Stimulated activated CD8-positive, alpha-beta memory T cell treated with anti-CD3 and anti-CD28 coated beads, Interleukin-12 subunit alpha, Interleukin-12 subunit beta, amount 100 ng/mL, for 24 hours (primary cell): ENCODE measurements around the gene PRELP.
"Not testable (repeated sequence)": the region's sequence is repeated elsewhere in the genome, so short reads cannot be mapped to it uniquely, and the experiment has no call there.

Experiments used
- DNase-seq: peaks from one replicate; pipeline ENCODE4 v3.0.0-alpha.2; 2020; ENCODE audit errors: extremely low read depth

Gene PRELP

GRCh38 chr1:203506858-203507626 is 31.4 kb downstream of the PRELP start:
- no peak for DNase-seq

GRCh38 chr1:203507759-203508158 is 32.2 kb downstream of the PRELP start:
- DNase-seq = no peak

DNA sequence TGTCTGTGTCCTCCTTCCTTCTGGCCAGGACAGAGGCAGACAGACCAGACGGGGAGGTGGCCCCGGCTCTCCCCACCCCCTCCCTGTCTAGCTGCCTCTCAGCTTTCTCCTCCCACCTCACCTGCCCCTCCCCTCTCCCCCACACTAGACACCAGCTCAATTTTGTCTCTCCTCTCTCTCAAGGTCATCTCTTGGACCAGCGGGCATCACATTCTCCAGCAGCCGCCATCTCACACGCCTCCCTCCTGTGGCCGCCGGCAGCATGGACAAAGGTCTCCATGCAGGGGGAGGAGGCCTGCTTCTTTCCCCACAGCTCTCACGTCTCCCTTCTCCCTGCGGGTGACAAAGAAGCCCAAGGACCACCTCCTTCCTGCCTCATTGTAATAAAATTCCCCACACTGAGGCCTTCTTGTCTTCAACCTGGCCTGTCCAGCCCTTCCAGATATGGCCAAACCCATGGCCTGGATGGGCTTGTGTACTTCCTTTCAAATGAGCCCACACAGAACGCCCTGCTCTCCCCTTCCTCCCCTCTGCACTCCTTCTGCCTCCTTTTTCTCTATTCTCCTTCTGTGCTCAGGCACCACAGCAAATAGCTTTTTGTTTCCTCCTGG is 33.0 kb downstream of the PRELP start:
- DNase-seq = no peak

- no peak for DNase-seq
Observed at GRCh38 chr1:203509135-203509534, 33.5 kb downstream of the PRELP start.

DNA sequence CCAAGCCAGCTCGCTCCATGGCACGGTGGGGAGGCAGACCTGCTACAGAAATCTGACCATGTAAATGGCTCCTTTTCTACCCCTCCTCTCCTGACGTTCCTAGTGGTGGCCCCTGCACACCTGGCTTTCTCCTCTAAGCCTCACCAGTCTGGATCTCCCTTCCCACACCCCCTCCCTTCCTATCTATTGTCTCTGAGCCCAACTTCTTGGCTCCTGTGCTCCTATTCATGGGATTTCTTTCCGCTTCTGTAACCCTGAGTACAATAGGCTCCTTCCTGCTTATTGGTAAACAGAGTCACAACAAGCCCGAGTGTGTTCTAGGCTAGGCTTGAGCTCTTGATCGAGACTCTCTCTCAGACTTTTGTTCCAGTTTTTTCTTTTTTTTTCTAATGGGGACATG is 35.9 kb downstream of the PRELP start:
- no peak for DNase-seq

- no peak for DNase-seq
Observed at GRCh38 chr1:203511930-203512329, 36.3 kb downstream of the PRELP start.

DNA sequence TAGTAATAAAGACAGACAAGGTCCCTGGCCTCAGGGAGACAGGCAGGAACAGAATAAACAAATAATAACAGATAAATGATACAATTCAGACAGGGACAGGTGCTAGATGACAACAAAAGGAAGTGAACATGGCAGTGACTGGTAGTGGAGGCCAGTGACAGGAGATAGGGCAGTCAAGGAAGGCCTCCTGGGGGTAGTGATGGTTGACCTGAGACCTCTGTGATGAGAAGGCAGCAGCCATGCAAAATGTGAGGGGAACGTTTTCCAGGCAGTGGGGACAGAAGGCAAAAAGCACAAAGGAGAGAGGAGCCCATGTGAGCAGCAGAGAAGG is 36.9 kb downstream of the PRELP start:
- no peak for DNase-seq

DNA sequence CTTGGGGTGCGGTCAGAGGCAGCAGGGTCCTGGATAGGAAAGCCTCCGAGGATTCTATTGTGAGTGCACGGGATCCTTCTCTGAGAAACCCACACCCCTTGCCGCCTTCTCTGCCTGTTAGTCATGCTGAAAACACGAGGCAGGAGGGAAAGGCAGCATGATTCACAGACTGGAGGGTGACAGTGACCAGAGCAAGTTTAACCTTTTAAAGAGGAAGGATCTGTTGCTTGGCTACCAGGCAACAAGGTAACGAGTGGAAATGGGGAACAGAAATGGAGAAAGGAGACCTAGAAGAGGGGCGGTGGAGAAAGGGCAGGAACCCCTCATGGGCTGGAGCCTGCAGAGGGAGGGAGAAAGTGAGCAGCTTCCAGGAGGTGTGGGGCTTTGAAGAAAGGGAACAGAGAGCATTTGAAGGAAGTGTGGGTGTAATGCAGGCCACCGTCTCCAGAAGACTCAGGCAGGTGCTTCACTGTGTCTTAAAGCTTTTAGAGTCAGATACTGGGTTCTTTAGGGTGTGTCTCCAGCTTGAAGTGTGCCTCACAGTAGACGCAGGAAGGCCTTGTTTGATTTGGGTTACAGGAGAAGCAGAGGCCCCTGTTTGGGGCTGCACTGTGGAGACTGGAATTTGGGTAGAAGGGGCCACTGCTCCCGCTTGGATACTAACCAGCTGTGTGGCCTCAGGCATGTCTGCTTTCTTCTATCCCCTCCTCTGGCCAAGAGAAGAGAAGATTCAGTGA is 37.4 kb downstream of the PRELP start:
- DNase-seq = no peak

DNA sequence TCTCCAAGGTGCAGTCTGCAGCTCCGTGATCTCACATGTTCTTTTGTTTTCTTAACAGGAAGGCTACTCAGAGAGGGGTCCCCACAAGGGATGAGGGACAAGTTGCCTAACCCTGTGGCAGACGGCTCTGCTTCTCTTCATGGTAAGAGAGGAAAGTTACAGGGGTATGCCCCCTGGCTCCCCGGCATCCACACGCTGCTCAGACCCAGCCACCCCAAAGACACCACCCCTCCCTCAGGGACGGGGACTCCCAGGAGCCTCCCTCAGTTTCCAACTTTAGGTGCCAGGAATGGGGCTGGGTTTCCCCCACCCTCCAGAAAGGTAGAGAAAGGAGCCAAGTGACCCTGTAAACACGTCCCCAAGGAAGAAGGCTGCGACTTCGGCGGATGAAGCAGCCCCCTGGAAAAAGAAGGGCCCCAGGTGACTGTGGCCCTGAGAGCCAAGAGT is 38.0 kb downstream of the PRELP start:
- no peak for DNase-seq

- no peak for DNase-seq
Observed at GRCh38 chr1:203516184-203516583, 40.6 kb downstream of the PRELP start.

- no peak for DNase-seq
Observed at GRCh38 chr1:203516906-203517305, 41.3 kb downstream of the PRELP start.

GRCh38 chr1:203517426-203518110 is 42.0 kb downstream of the PRELP start:
- no peak for DNase-seq

DNA sequence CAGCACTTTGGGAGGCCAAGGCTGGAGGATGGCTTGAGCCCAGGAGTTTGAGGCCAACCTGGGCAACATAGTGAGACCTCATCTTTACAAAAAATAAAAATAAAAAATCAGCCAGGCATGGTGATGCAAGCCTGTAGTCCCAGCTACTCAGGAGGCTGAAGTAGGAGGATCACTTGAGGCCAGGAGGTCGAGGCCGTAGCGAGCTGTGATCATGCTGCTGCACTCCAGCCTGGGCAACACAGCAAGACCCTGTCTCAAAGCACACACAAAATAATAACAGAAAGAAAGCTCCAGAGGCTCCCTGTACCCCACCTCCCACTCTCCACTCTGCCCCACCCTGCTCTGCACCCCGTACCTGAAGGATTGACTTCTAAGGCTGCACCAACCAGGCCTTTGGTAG is 42.5 kb downstream of the PRELP start:
- not testable (repeated sequence) for DNase-seq

- no peak for DNase-seq
Observed at GRCh38 chr1:203518541-203518940, 42.9 kb downstream of the PRELP start.

DNA sequence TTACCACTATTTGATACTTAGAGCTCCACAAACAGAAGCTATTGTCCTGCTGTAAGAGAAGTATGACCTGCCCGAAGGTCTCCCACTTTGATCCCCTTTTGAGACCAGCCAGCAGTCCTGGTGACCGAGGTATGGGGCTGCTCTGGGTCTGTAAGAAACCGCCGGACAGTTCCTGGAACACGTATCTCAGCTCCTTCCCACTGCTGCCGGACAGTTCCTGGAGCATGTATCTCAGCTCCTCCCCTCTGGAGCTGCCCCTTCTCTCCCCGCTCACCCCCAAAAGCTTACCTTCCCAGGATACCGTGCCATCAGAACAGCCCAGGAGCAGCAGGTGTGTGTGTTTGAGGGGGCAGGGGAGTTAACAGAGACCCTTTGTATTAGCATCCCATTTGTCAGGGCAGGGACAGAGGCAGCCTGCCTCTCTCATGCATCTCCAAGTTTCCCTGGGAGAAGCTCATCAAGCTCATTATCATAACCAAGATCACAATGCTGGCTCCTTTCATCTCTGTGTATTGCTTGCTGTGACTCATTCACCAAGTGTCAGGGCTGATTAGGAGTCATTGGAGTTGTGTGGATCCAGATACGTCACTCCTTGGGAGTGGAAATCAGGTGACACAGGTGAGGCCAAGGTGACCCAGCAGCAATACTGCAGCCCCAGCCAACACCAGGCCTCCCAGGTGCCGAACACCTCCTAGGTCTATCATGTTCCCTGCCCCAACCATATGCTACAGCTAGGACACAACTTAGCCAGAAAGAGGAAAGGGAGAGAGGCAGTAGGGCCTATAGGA is 43.6 kb downstream of the PRELP start:
- DNase-seq = no peak

DNA sequence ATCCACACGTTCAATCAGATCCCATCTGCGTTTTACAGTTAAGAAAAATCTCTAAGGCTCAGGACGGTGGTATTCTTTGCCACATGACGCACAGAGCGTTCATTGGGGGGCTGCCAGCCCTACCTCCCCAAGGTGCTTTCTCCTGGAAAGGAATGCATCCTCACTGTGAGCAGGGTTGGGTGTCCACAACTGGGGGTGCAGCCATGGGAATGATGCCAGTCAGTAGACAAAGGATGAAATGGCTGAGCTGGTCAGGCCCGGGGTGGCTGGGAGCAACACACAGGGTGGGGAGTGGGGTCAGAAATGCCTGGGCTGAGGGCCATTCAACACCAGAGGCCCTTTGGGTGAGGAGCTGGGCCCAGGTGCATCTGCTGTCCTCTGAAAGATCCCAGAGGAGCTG is 44.3 kb downstream of the PRELP start:
- no peak for DNase-seq

DNA sequence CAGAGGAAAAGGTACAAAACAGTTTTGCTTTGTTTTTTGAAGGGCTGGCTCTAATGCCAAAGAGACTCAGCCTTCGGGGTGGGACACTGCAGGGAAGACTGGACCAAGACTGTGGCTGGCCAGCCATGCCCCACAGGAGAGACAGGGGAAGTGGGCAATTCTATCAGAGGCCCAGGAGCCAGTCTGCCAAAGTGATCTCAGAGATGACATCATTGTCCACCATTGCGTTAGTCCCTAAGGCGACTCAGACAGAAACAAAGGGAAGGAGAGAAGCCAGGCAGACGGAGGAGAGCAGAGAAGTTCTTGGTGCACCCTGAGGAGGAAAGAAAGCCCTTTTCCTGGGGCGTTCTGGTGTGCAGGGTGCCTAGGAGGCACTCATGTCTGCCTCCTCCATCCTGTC is 44.7 kb downstream of the PRELP start:
- no peak for DNase-seq

DNA sequence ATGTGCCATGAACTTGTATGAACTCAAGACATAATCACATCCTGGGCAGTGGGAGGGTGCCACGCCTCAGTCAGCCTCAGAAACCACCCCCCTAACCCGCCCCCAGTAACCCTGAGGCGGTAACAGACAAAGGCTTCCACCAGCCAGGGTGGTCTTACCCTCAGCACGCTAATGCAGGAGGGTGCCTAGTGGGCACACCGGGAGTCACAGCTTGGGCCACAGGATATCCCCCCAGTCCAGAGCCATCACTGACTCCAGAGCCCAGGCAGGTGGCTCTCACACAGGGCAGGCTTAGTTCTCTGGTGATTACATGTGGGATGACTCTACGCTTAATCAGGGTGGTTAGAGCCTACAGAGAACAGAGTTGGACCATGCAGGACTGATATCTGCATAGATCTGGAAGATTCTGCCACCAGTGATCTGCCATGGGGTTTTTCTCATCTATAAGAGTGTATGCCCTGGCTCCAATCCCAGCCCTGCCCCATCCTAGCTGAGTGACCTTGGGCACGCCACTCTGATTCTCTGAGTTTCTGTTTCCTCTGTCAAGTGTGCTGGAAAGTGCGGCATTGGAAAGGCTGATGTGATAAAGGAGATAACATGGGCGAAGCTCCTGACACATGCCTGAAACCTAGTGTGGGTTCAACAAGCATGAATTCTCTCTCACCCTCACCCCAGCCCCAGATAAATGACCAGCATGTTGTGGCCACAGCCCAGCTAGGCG is 45.6 kb downstream of the PRELP start:
- no peak for DNase-seq

DNA sequence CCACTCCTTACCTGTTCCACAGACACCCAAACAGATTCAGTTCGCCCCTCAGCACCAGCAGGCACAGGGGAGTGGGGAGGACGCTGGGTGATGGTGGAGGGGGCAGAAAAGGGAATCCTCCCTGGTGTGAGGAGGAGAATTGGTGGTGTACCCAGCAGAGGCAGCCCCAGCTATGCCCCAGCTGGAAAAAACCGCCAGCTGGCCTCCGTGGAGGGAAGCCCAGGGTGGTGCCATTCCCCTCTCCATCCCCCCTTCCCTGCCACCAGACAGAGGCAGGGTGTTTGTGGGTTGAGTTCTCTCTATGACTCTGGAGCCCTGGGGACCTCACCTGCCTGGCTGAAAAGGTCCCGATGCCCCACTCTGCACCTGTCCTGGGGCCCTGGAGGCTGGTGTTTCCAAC is 46.2 kb downstream of the PRELP start:
- DNase-seq = no peak

DNA sequence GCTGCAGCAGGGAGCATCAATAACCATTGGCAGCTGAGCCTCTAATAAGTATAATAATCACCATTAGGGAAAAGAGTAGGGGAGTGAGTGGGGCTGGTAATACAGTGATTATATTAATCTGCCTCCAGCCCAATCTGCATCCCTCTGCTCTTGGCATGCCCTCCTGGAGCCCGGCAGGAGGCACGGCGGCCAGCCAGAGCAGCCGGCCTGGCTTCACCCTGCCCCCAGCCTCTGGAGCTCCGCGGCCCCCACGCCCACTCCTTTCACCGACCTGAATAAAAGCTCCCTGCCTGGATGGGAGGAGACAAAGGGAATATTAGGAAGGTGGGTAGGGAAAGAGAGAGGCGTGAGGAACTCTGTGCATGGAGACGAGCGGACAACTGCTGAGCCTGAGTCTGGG is 46.6 kb downstream of the PRELP start:
- DNase-seq = no peak

DNA sequence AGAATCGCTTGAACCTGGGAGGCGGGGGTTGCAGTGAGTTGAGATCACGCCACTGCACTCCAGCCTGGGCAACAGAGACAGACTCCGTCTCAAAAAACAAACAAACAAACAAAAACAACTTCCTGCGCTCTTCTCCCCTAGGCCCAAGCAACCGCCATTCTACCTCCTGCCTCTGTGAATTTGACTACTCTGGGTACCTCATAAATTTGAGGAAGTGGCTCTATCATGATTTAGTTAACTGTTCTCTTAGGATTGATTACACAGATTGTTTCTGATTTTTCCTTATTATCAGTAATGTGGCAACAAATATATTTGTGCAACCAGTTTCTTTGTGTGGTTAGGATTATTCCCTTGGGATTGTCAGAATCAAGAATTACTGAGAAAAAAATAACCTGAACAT is 48.1 kb downstream of the PRELP start:
- DNase-seq = no peak
